ENCODE results near the gene IRS1.

DNA sequence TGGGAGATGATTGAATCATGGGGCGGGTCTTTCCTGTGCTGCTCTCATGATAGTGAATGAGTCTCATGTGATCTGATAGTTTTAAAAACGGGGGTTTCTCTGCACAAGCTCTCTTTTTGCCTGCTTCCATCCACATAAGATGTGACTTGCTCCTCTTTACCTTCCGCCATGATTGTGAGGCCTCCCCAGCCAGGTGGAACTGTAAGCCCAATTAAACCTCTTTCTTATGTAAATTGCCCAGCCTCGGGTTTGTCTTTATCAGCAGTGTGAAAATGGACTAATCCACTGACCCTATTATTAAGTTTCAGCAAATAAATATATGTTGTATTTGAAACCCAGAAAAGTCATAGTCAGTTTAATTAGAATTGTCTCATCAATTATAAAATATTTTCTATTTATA, 22.0 kb downstream of the IRS1 start:
- TF ChIP-seq, protein P1, sequence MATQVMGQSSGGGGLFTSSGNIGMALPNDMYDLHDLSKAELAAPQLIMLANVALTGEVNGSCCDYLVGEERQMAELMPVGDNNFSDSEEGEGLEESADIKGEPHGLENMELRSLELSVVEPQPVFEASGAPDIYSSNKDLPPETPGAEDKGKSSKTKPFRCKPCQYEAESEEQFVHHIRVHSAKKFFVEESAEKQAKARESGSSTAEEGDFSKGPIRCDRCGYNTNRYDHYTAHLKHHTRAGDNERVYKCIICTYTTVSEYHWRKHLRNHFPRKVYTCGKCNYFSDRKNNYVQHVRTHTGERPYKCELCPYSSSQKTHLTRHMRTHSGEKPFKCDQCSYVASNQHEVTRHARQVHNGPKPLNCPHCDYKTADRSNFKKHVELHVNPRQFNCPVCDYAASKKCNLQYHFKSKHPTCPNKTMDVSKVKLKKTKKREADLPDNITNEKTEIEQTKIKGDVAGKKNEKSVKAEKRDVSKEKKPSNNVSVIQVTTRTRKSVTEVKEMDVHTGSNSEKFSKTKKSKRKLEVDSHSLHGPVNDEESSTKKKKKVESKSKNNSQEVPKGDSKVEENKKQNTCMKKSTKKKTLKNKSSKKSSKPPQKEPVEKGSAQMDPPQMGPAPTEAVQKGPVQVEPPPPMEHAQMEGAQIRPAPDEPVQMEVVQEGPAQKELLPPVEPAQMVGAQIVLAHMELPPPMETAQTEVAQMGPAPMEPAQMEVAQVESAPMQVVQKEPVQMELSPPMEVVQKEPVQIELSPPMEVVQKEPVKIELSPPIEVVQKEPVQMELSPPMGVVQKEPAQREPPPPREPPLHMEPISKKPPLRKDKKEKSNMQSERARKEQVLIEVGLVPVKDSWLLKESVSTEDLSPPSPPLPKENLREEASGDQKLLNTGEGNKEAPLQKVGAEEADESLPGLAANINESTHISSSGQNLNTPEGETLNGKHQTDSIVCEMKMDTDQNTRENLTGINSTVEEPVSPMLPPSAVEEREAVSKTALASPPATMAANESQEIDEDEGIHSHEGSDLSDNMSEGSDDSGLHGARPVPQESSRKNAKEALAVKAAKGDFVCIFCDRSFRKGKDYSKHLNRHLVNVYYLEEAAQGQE (IDR thresholded peaks at IDR 0.05; ENCODE audit: insufficient read depth in 1 of 2, low read depth in 2 of 2, low read length in 2 of 2): no peak
- TF ChIP-seq POLR2AphosphoS5 (IDR thresholded peaks at IDR 0.05; ENCODE audit: low read depth, low read length) (no peak), TAF1 (IDR thresholded peaks at IDR 0.05; ENCODE audit: borderline replicate concordance, insufficient read depth, low read length) (no peak), SIN3A (IDR thresholded peaks at IDR 0.05; ENCODE audit: borderline replicate concordance, insufficient read depth, low read length) (no peak), FOXP2 (optimal IDR thresholded peaks at IDR 0.05; ENCODE audit: borderline replicate concordance, extremely low read depth, extremely low read length, insufficient read depth) (no peak)
